A172 (cell line): ENCODE data around the gene ZNHIT6. TPM values are rescaled to one million over a fixed set of nuclear protein-coding genes. Genes with fewer than 3 reads are reported as not detected.
"Not testable (repeated sequence)": the region's sequence is repeated elsewhere in the genome, so short reads cannot be mapped to it uniquely, and the experiment has no call there.

ENCODE experiments used
- DNase-seq: peaks from one replicate; pipeline ENCODE4 v3.0.0-alpha.2; 2015; ENCODE audit warnings: low spot score
- total RNA-seq: library from RNA; depleted of rRNA; stranded (reverse); fragments of >200 nt; shearing (Covaris generic); gene quantifications from 2 replicates; pipeline ENCODE4 v1.2.3, GENCODE V29; 2014

Gene ZNHIT6
- total RNA-seq, 1 experiment from 2014 or later = 7.7 TPM

- no peak for DNase-seq
These were observed 42.3 kb downstream of the ZNHIT6 start for GRCh38 chr1:85665932-85666331.

- DNase-seq = no peak
These were observed 44.9 kb downstream of the ZNHIT6 start for GRCh38 chr1:85663382-85663781.

GRCh38 chr1:85661767-85662166, 46.5 kb downstream of the ZNHIT6 start:
- no peak for DNase-seq

DNA sequence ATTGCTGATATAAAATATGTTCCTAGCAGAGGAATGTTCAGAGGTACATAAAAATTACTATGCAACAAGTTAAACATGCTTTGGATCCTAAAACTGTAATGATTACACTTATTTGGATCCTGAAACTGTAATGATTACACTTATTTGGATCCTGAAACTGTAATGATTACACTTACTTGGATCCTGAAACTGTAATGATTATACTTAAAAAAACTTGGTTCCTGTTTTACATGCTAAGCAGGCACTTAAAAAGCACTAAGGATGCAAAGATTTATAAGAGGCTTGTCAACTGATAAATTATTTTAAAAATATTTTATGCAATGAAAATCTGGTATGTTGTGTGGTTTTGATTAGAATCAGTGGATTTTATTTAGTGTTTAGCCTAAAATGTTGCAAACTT, 47.7 kb downstream of the ZNHIT6 start:
- DNase-seq = no peak

DNA sequence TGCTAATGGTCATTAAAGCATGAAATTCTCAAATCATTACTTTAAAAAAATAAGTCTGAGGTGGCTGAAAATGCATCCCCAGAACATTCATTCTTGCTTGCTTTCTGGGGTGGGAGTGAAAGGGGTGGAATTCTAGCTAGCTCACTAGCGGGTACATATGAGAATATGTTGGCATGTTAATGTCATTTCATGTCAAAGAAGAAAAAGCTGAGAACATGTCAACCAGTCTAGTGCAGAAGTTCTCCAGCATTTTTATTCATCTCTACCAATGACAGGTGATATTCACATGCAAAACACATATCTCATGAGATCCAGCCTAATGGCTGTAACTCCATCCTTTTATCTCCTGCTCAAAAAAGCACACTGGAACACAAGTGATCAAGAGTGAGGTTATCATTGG, 49.1 kb downstream of the ZNHIT6 start:
- no peak for DNase-seq

GRCh38 chr1:85656948-85657347, 51.3 kb downstream of the ZNHIT6 start:
- DNase-seq = no peak

- no peak for DNase-seq
These were observed 52.0 kb downstream of the ZNHIT6 start for GRCh38 chr1:85656256-85656655.

DNA sequence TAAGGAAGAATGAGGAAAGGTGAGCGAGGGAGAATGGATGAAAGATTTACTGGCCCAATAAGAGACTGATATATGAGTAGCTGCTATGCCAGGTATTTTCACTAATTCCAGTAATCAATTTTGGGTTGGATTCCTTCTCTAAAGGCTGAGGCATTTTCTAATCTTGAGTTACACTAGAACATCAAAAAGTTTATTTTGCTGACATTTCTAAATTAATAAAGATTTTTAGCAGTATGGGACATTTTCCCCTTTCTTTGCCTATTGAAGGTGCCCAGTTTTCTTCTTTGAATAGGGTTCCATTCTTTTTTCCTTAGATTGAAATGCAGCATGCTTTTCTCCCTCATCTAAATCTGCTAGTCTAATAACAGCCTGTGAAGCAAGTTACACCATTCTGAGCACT, 52.9 kb downstream of the ZNHIT6 start:
- no peak for DNase-seq

GRCh38 chr1:85654066-85654782, 54.0 kb downstream of the ZNHIT6 start:
- peak; percentile 3 for DNase-seq

- no peak for DNase-seq
These were observed 55.9 kb downstream of the ZNHIT6 start for GRCh38 chr1:85652327-85652726.

GRCh38 chr1:85650645-85651044, 57.6 kb downstream of the ZNHIT6 start:
- DNase-seq = no peak

DNA sequence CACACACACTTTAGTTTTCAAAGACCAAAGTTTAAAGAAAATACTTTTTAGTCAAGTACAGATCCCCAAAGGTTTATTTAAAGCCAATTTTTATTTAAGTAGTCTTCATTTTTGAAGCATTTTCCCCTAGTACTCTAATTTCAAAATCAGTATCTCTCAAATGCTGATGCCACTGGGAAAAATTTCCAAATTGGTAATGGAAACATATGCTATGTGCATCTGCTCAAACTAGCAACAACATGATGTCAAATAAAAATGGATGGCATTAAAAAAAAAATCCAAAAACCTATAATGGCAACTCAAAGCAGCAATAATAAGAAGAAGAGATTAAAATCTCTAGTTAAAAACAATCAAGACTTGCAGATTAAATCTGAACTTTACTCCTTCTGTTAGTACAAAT, 58.6 kb downstream of the ZNHIT6 start:
- no peak for DNase-seq

DNA sequence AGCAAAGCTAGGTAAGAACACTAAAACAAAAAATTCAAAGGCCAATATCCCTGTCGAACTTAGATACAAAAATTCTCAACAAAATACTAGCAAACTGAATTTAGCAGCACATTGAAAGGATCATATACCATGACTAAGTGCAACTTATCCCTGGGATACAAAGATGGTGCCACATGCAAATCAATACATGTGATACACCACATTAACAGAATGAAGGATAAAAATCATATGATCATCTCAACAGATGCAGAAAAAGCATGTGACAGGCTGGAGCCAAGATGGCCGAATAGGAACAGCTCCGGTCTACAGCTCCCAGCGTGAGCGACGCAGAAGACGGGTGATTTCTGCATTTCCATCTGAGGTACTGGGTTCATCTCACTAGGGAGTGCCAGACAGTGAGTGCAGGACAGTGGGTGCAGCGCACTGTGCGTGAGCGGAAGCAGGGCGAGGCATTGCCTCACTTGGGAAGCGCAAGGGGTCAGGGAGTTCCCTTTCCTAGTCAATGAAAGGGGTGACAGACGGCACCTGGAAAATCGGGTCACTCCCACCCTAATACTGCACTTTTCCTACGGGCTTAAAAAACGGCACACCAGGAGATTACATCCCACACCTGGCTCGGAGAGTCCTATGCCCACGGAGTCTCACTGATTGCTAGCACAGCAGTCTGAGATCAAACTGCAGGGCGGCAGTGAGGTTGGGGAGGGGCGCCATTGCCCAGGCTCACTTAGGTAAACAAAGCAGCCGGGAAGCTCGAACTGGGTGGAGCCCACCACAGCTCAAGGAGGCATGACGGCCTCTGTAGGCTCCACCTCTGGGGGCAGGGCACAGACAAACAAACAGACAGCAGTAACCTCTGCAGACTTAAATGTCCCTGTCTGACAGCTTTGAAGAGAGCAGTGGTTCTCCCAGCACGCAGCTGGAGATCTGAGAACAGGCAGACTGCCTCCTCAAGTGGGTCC, 66.4 kb downstream of the ZNHIT6 start:
- not testable (repeated sequence) for DNase-seq

DNA sequence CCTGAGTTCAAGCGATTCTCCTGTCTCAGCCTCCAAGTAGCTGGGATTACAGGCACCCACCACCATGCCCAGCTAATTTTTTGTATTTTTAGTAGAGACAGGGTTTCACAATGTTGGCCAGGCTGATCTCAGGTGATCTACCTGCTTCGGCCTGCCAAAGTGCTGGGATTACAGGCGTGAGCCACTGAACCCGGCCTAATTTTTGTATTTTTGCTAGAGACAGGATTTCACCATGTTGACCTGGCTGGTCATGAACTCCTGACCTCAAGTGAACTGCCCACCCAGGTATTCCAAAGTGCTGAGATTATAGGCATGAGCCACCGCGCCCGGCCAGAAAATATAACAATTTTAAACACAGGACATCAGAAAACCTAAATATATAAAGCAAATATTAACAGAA, 68.3 kb downstream of the ZNHIT6 start:
- not testable (repeated sequence) for DNase-seq

DNA sequence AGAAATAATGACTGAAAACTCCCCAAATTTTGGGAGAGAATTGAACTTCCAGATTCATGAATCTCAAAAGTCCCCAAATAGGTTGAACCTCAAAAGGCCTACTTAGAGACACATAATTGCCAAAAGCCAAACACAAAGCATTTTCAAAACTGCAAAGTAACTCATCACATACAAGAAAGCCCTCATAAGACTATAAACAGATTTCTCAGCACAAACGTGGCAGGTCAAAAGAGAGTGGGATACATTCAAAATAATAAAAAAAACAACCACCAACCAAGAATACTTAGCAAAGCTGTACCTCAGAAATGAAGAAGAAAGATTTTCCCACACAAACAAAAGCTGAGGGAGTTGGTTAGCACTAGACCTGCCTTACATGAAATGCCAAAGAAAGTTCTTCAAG, 69.8 kb downstream of the ZNHIT6 start:
- no peak for DNase-seq

DNA sequence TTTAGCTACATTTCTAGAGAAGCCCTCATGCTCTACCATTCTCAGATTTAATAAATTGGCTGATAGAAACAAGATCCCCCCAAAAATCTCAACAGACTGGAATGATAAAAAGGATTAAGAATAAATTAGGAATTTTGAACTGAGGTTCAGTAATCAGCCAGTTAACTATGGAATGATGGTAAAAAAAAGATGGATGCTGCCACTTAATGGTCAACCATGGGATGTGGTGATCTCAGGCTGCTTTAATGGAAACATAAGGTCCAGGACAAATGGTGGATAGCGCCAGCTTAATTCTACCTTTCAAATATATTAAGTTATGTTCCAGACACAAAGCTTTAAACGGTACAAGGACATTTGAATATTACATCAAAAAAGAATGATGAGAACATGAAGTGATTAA, 77.7 kb downstream of the ZNHIT6 start:
- DNase-seq = no peak

GRCh38 chr1:85629532-85629920, 78.7 kb downstream of the ZNHIT6 start:
- DNase-seq = no peak

GRCh38 chr1:85628791-85629531, 79.3 kb downstream of the ZNHIT6 start:
- peak; percentile 75 for DNase-seq

GRCh38 chr1:85626818-85627217, 81.4 kb downstream of the ZNHIT6 start:
- no peak for DNase-seq

GRCh38 chr1:85624361-85624760, 83.9 kb downstream of the ZNHIT6 start:
- no peak for DNase-seq

- DNase-seq = peak; percentile 66
These were observed 85.2 kb downstream of the ZNHIT6 start for GRCh38 chr1:85623061-85623471.

DNA sequence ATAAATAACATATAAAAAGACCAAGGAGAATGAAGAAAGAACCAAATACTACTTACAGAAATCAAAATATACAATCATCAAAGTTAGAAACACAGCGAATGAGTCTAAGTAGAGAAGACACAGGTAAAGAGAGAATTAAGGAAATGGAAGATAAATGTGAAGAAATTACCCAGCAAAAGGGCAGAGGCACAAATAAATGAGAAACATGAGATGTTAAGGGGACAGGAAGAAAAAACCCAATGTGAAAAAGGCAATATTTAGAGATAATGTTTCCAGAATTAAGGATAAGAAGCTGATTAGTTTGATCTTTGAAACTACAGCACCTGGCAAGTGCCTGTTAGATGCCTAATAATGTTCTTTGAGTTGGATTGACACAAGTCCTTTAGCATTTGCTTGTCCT, 86.8 kb downstream of the ZNHIT6 start:
- DNase-seq = no peak
